HFF-Myc (cell line): ENCODE results near the gene PTCD2.
A peak's percentile ranks its signal among the peaks of the same experiment; 100 is the strongest.

Experiments used
- DNase-seq: peaks from one replicate; pipeline ENCODE4 v3.0.0-alpha.2; 2011; ENCODE audit warnings: low read depth; ENCODE audit errors: extremely low read depth
- H3K4me3 ChIP-seq: replicated peaks from 2 replicates; pipeline ENCODE4 v1.5.1; 2011; ENCODE audit warnings: low read depth, mild to moderate bottlenecking, control low read depth, low read length
- TF ChIP-seq, protein P1 (sequence below): IDR thresholded peaks from 2 replicates; pipeline ENCODE4 v1.5.1; 2012; ENCODE audit warnings: mild to moderate bottlenecking, low read depth, low read length, control low read depth; ENCODE audit errors: missing control alignments

The PTCD2 gene

DNA sequence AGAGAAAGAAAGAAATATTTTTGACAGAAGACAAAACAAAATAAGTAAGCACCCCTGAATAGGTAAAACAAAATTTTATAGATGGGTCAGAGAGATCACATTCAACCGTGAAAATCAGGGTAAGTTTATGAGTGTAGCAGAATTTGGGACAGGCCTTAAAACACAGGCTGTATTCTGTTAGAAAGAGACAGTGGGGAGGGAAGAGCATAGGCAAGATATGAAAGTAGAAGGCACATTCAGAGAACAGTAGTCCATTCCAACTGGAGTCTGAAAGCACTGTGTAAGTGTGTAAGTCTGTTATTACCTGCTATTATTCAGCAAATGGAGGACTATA lies 38.8 kb upstream of the PTCD2 start:
- no peak for DNase-seq
- TF ChIP-seq, protein P1, sequence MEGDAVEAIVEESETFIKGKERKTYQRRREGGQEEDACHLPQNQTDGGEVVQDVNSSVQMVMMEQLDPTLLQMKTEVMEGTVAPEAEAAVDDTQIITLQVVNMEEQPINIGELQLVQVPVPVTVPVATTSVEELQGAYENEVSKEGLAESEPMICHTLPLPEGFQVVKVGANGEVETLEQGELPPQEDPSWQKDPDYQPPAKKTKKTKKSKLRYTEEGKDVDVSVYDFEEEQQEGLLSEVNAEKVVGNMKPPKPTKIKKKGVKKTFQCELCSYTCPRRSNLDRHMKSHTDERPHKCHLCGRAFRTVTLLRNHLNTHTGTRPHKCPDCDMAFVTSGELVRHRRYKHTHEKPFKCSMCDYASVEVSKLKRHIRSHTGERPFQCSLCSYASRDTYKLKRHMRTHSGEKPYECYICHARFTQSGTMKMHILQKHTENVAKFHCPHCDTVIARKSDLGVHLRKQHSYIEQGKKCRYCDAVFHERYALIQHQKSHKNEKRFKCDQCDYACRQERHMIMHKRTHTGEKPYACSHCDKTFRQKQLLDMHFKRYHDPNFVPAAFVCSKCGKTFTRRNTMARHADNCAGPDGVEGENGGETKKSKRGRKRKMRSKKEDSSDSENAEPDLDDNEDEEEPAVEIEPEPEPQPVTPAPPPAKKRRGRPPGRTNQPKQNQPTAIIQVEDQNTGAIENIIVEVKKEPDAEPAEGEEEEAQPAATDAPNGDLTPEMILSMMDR = no peak
- H3K4me3 ChIP-seq = no peak overlapping the region

DNA sequence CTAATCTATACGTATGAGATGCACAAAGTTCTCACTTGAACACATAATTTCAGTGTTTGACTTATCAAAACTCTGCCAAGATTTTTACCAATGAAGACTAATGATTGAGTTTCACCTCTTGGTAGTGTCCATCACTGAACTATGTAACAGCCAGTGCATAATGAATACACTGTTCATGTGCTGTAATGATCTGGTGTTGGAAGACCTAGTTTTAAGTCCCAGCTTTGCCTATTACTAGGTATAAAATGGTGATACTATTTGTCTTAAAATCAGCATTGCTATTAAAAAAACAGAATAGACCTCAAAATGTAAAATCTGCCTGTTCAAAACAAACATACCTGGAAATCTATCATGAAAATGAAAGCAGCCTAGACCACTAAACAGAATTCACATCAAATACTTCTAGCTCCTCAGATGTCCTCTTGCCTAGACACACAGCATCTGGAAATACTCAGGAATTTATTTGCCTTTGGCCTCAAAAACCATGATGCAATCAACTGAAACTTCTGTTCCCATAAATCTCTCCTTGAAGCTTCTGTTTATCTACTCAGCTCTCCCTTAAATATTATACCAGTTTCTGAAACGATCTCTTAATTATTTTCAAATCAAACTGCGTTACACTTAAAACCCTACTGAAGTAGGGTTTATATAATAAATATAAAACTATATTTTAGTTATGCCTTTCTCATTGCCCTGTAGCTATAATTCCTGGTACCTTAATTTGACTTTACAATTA lies 38.2 kb upstream of the PTCD2 start:
- H3K4me3 ChIP-seq = no peak overlapping the region
- TF ChIP-seq, protein P1 = no peak
- peak; percentile 68 for DNase-seq

DNA sequence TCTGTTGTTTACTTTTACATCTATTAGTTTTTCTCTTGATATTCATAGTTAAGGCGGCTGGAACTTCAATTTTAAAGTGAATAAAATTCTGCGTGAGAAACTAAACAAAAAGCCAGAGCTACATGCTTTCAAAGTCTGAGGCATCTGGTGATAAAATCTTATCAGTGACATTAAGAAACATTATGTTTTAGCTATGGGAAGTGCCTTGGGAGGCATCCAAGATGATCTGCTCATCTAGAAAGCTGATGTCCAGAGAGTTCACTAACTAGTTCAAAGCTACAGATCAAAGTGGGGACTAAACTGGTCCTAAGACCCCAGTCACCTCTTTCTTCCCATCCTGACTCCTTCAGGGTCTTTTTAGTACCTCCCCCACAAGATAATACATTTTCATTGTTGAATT lies 37.3 kb upstream of the PTCD2 start:
- TF ChIP-seq, protein P1 = no peak
- no peak for DNase-seq
- H3K4me3 ChIP-seq = no peak overlapping the region

DNA sequence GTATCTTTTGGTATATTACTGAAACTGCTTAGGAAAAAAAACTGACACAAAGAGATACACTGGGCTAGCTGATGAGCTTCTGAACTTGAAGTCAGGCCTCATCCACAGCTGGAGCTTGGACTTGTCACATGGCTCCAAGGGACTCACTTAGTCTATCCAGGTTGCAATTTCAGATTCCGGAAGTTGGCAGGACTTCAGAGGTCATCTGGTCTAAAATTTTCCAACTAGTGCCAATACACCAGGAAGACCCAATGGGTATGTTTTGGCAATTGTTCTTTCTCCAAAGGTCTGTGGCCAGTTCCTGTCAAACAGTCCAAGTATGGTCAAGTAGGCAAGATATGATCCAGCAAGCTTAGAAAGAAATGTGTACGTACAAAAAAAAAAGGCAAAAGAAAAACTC lies 36.8 kb upstream of the PTCD2 start:
- no peak for DNase-seq
- no peak overlapping the region for H3K4me3 ChIP-seq
- TF ChIP-seq, protein P1 = no peak

DNA sequence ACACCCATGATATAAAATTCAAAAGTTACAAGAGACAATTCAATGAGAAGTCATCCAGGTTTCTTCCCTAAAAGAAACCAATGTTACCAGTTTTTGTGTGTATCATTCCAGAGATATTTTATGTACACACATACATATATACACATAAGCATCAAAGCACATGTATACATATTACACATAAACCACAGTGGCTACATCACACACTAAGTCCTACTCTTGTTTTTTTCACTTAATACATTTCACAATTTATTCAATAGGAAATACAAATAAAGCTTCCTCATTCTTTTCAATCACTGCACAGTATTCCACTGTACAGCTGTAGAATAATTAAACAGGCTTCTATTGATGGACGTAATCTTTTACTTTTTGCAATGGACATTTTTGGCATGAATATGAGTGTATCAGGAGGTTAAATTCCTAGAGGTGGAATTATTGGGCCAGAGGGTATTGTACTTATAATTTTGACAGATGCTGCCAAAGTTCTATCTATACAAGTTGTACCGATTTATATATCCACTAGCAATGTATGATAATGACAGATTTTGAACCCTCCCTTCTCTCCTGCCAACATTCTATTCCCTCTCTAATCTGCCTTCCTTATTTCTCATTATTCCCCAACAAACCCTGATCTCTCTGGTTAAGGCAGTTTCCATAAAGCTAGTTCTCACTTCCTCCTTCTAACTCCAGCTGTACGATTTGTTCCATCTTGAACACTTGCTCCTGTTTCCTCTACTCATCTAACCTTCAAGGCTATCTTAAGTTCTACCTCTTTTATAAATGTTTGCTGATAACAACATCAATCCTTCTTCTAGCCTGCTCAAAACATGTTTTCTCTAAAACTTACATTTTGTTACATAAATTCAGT lies 35.4 kb upstream of the PTCD2 start:
- TF ChIP-seq, protein P1 = no peak
- H3K4me3 ChIP-seq = no peak overlapping the region
- no peak for DNase-seq

DNA sequence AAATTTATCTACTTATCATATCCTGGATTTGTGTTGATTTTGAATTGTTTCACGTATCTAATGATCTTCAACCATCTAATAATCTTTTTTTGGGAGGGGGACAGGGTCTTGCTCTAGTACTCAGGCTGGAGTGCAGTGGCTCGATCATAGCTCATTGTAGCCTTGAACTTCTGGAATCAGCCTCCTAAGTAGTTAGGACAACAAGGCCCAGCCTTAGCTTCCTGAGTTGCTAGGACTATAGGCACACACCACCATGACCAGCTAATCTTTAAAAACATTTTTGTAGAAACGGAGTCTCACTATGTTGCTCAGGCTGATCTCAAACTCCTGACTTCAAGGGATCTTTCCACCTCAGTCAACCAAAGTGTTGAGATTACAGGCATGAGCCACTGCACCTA lies 34.8 kb upstream of the PTCD2 start:
- TF ChIP-seq, protein P1 = no peak
- DNase-seq = no peak
- no peak overlapping the region for H3K4me3 ChIP-seq
